Natural killer cell (primary cell): ENCODE measurements around the gene PAM. TPM values are rescaled to one million over a fixed set of nuclear protein-coding genes. Genes with fewer than 3 reads are reported as not detected.

ENCODE experiments used
- ATAC-seq, 3 donors: fragments of 150-1000 bp in 2 of 3; fragments of 200-7000 bp in 1 of 3; cut with Tn5 transposase; 1 replicate in 1 of 3; 2 replicates in 2 of 3; pipeline ENCODE4 v1.10.0; 2021; ENCODE audit warnings: mild to moderate bottlenecking in 2 of 3, moderate library complexity in 2 of 3
- DNase-seq, 2 donors: peaks; one replicate each; pipeline versions ENCODE4 v3.0.0 to v3.0.0-alpha.2; 2013 to 2021; ENCODE audit warnings: mixed read lengths in 1 of 2
- H3K27ac ChIP-seq: one replicate; pipeline ENCODE4 v1.5.1; 2013; ENCODE audit warnings: mild to moderate bottlenecking, low read length
- H3K27me3 ChIP-seq: one replicate; pipeline ENCODE4 v1.6.1; 2013; ENCODE audit warnings: low read length; ENCODE audit not compliant: control insufficient read depth, insufficient read depth
- H3K36me3 ChIP-seq: one replicate; pipeline ENCODE4 v1.6.1; 2013; ENCODE audit warnings: low read length; ENCODE audit not compliant: control insufficient read depth, insufficient read depth
- H3K4me1 ChIP-seq: one replicate; pipeline ENCODE4 v1.6.1; 2013; ENCODE audit warnings: low read length; ENCODE audit not compliant: control insufficient read depth, insufficient read depth
- H3K4me3 ChIP-seq: one replicate; pipeline ENCODE4 v1.5.1; 2013; ENCODE audit warnings: low read length
- H3K9me3 ChIP-seq: one replicate; pipeline ENCODE4 v1.6.1; 2013; ENCODE audit warnings: low read length; ENCODE audit not compliant: control insufficient read depth, insufficient read depth
- H3K27ac Mint-ChIP-seq, 2 donors: one replicate each; pipeline ENCODE4 v1.8.0; 2022; ENCODE audit warnings: mild to moderate bottlenecking in 2 of 2, mixed read lengths in 2 of 2, moderate library complexity in 1 of 2
- H3K27me3 Mint-ChIP-seq, 2 donors: one replicate each; pipeline ENCODE4 v1.8.0; 2022; ENCODE audit warnings: low read depth in 2 of 2, mixed read lengths in 2 of 2
- H3K36me3 Mint-ChIP-seq: one replicate; pipeline ENCODE4 v1.8.0; 2022; ENCODE audit warnings: mixed read lengths
- H3K4me1 Mint-ChIP-seq, 2 donors: one replicate each; pipeline ENCODE4 v1.8.0; 2022; ENCODE audit warnings: mixed read lengths in 2 of 2
- H3K4me3 Mint-ChIP-seq: one replicate; pipeline ENCODE4 v1.8.0; 2022; ENCODE audit warnings: mild to moderate bottlenecking, moderate library complexity, mixed read lengths
- H3K9me3 Mint-ChIP-seq, 2 donors: one replicate each; pipeline ENCODE4 v1.8.0; 2022; ENCODE audit warnings: mixed read lengths in 2 of 2
- CTCF ChIP-seq: fragments of 200-600 bp; IDR thresholded peaks from one replicate; pipeline ENCODE4 v1.8.0; 2022; ENCODE audit warnings: antibody characterized with exemption
- WGBS: methylation state at CpG from one replicate; pipeline ENCODE4 v1.1.7; 2013; ENCODE audit warnings: missing lambda C conversion rate; ENCODE audit not compliant: insufficient coverage; 5-methylcytosine and 5-hydroxymethylcytosine counted together
- intact Hi-C: fragments of 100-400 bp; cut with micrococcal nuclease; formaldehyde crosslinking; loops from one replicate; pipeline ENCODE4 v1.14.2; 2022
- total RNA-seq, 4 donors: library from RNA; stranded (reverse); fragments of 120-200 nt in 1 of 4; gene quantifications; one replicate each; pipeline versions ENCODE4 v1.2.3 to v1.2.4, GENCODE V29; 2013 to 2022

The PAM gene
- total RNA-seq, 3 donors from 2014 or later (not counting 1 experiment from before 2014, with no cell fraction given), result 67.6 to 79.9 (median 75.3) TPM

DNA sequence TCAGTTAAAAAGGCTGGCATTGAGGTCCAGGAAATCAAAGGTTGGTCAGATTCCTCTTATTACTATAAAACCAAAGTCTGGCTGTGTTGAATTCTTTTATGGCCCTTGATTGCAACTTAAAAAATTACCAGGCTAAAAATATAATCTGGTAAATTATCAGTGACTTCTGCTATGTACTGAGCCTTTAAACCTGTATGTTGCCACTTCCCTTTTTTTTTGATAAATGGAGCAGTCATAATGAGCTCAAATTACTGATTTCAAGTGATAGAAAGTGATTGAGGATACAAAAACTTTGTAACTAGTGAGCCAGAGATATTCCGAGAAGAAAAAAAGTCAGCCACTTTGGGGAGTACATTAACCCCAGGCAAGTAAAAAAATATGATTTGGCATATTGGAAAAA is 264.7 kb downstream of the PAM start:
- Mint-ChIP-seq H3K4me1 (peaks cover 15 to 20% of the 10 kb centered on the region in 2 donors), H3K36me3 (no peaks in the 10 kb centered on the region), H3K9me3 (no peaks in the 10 kb centered on the region), H3K27me3 (no peaks in the 10 kb centered on the region), H3K27ac (no peak overlapping the region), H3K4me3 (no peak overlapping the region)
- Histone ChIP-seq H3K4me1 (no peaks in the 10 kb centered on the region), H3K36me3 (peaks cover 22% of the 10 kb centered on the region), H3K27me3 (no peaks in the 10 kb centered on the region), H3K9me3 (no peaks in the 10 kb centered on the region), H3K27ac (no peak overlapping the region), H3K4me3 (no peak overlapping the region)
- ATAC-seq, result no peak
- no peak for DNase-seq
- intact Hi-C loops, result no loop called here
- TF ChIP-seq CTCF, result no peak
- WGBS, result 100% methylated on average over 1 of the region's 1 CpG

DNA sequence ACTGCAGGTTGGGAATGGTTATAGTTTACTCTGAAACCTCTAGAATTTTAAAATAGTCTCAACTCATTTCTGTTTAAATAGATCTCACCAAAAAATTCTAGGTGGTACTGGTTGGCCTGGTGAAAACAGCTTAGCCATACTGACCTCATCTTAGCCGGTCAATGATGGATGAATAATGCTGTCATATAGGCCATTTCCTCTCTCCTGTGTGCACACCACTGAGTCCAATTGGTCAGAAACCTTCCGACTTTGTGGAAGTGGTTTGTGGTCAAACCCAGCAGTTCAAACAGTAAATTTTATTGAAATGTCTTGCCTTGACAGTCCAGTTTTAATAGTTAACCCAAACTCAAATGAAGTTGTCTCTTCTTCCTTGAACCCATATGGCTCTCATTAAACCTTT is 266.2 kb downstream of the PAM start:
- Histone ChIP-seq H3K4me3 (no peak overlapping the region), H3K4me1 (no peaks in the 10 kb centered on the region), H3K27me3 (no peaks in the 10 kb centered on the region), H3K36me3 (peaks cover 26% of the 10 kb centered on the region), H3K9me3 (no peaks in the 10 kb centered on the region), H3K27ac (no peak overlapping the region)
- DNase-seq, result no peak
- peak in 1 of 3 donors; percentile 48 for ATAC-seq
- no peak for TF ChIP-seq CTCF
- Mint-ChIP-seq H3K4me3 (no peak overlapping the region), H3K36me3 (no peaks in the 10 kb centered on the region), H3K27me3 (no peaks in the 10 kb centered on the region), H3K4me1 (peaks cover 15 to 20% of the 10 kb centered on the region in 2 donors), H3K27ac (peak overlapping the region; percentile 48 to 54), H3K9me3 (no peaks in the 10 kb centered on the region)
- WGBS, result 5% methylated on average over 2 of the region's 2 CpGs
- intact Hi-C loops, result no loop called here

DNA sequence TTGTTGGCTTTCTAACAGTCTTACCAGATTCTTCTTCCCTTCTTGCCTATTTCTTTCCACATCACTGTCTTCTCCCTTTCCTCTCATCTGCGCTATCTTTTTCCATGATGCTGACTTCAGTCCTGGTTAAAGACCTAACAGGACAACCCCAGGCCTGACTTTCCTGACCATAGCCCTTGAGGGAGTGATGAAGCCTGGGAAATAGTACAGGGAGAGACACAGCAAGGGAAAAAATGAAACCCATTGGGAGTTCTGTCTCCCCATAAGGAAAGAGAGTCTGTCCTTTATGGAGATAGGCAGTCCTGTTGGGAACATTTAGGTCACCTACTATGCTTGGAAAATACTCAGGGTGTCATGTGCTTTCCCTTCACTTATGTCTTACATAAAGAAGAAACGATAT is 272.2 kb downstream of the PAM start:
- ATAC-seq (no peak), DNase-seq (no peak)
- H3K4me3 Mint-ChIP-seq, result no peak overlapping the region
- H3K27me3 ChIP-seq, result no peaks in the 10 kb centered on the region
- no peak overlapping the region for H3K27ac Mint-ChIP-seq
- H3K36me3 Mint-ChIP-seq, result no peaks in the 10 kb centered on the region
- H3K4me1 ChIP-seq, result no peaks in the 10 kb centered on the region
- no peak overlapping the region for H3K27ac ChIP-seq
- H3K4me3 ChIP-seq, result no peak overlapping the region
- H3K36me3 ChIP-seq, result peaks cover 37% of the 10 kb centered on the region
- no peak for TF ChIP-seq CTCF
- H3K9me3 ChIP-seq, result no peaks in the 10 kb centered on the region
- intact Hi-C loops, result no loop called here
- H3K4me1 Mint-ChIP-seq, result no peaks in the 10 kb centered on the region
- no peaks in the 10 kb centered on the region for H3K27me3 Mint-ChIP-seq
- WGBS, result 55% methylated on average over 1 of the region's 2 CpGs
- H3K9me3 Mint-ChIP-seq, result no peaks in the 10 kb centered on the region

DNA sequence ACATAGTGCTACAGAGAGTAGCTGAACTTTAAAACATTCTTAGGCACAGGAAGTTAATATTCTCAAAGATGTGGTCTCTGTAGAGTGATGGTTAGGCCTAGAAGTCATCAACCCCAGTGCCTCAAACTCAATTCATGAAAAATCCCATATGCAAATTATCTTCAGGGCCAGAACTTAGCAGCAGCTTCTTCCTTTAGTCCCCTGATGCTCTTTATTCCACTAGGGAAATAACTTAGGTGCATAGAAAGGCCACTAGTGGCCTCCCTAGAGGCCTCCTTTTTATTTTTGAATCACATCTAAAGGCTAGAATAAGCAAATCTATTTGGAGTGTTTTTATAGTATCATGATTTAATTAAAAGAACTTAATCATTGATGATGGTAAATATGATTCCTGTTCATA is 276.5 kb downstream of the PAM start:
- intact Hi-C loops, result no loop called here
- Histone ChIP-seq H3K27me3 (no peaks in the 10 kb centered on the region), H3K36me3 (peaks cover 21% of the 10 kb centered on the region), H3K4me1 (no peaks in the 10 kb centered on the region), H3K4me3 (no peak overlapping the region), H3K9me3 (no peaks in the 10 kb centered on the region), H3K27ac (no peak overlapping the region)
- no peaks in the 10 kb centered on the region for H3K9me3 Mint-ChIP-seq
- ATAC-seq (no peak), DNase-seq (no peak)
- no peaks in the 10 kb centered on the region for H3K36me3 Mint-ChIP-seq
- H3K27me3 Mint-ChIP-seq, result no peaks in the 10 kb centered on the region
- H3K4me1 Mint-ChIP-seq, result no peaks in the 10 kb centered on the region
- no peak for TF ChIP-seq CTCF
- no peak overlapping the region for H3K4me3 Mint-ChIP-seq
- H3K27ac Mint-ChIP-seq, result no peak overlapping the region
